Renal cortex interstitium (tissue), 11 donors: Measurements from ENCODE around the gene ZBTB16. TPM values are rescaled to one million over a fixed set of nuclear protein-coding genes. Genes with fewer than 3 reads are reported as not detected.

ENCODE experiments used
- DNase-seq, 11 donors: peaks; one replicate each; pipeline ENCODE4 v3.0.0-alpha.2; 2013; ENCODE audit warnings: low read depth in 9 of 11, low spot score in 4 of 11; ENCODE audit errors: extremely low read depth in 1 of 11
- polyA plus RNA-seq, 3 donors: library from polyadenylated mRNA; unstranded; fragments of 120-200 nt; gene quantifications; one replicate each; pipeline ENCODE4 v1.2.1, GENCODE V29; 2013; ENCODE audit not compliant: insufficient read length in 3 of 3

The ZBTB16 gene
- polyA plus RNA-seq, 3 donors = 1.4 to 2.5 (median 1.7) TPM

GRCh38 chr11:114277637-114278341 lies 218.3 kb downstream of the ZBTB16 start:
- DNase-seq = no peak

GRCh38 chr11:114278342-114279065 lies 219.0 kb downstream of the ZBTB16 start:
- no peak for DNase-seq

GRCh38 chr11:114279792-114280546 lies 220.5 kb downstream of the ZBTB16 start:
- no peak for DNase-seq

- DNase-seq = peak in 4 of 11 donors; percentile 29 to 52 (median 39)
These were observed 221.2 kb downstream of the ZBTB16 start for GRCh38 chr11:114280696-114281095.

GRCh38 chr11:114281388-114281956 lies 222.0 kb downstream of the ZBTB16 start:
- DNase-seq = no peak

- no peak for DNase-seq
These were observed 223.0 kb downstream of the ZBTB16 start for GRCh38 chr11:114282488-114282887.

- DNase-seq = no peak
These were observed 223.9 kb downstream of the ZBTB16 start for GRCh38 chr11:114283422-114283821.

- DNase-seq = no peak
These were observed 224.5 kb downstream of the ZBTB16 start for GRCh38 chr11:114284021-114284420.

GRCh38 chr11:114284914-114285313 lies 225.4 kb downstream of the ZBTB16 start:
- no peak for DNase-seq

- no peak for DNase-seq
These were observed 226.1 kb downstream of the ZBTB16 start for GRCh38 chr11:114285599-114285998.

GRCh38 chr11:114286229-114286628 lies 226.7 kb downstream of the ZBTB16 start:
- DNase-seq = no peak

GRCh38 chr11:114287154-114287553 lies 227.6 kb downstream of the ZBTB16 start:
- no peak for DNase-seq

- no peak for DNase-seq
These were observed 228.6 kb downstream of the ZBTB16 start for GRCh38 chr11:114288136-114288535.

GRCh38 chr11:114289779-114290178 lies 230.3 kb downstream of the ZBTB16 start:
- DNase-seq = no peak

GRCh38 chr11:114290503-114291235 lies 231.2 kb downstream of the ZBTB16 start:
- DNase-seq = no peak

- DNase-seq = no peak
These were observed 231.9 kb downstream of the ZBTB16 start for GRCh38 chr11:114291381-114291780.

- DNase-seq = no peak
These were observed 232.6 kb downstream of the ZBTB16 start for GRCh38 chr11:114291842-114292680.

GRCh38 chr11:114293201-114293711 lies 233.7 kb downstream of the ZBTB16 start:
- no peak for DNase-seq
